Measurements from ENCODE around the gene ANKRD33B. TPM values are rescaled to one million over a fixed set of nuclear protein-coding genes. Genes with fewer than 3 reads are reported as not detected.
A peak's percentile ranks its signal among the peaks of the same experiment; 100 is the strongest.

ANKRD33B gene
- total RNA-seq, 3 donors from 2014 or later (not counting 1 experiment from before 2014, with no cell fraction given) = 2.4 to 4.3 (median 3.9) TPM

DNA sequence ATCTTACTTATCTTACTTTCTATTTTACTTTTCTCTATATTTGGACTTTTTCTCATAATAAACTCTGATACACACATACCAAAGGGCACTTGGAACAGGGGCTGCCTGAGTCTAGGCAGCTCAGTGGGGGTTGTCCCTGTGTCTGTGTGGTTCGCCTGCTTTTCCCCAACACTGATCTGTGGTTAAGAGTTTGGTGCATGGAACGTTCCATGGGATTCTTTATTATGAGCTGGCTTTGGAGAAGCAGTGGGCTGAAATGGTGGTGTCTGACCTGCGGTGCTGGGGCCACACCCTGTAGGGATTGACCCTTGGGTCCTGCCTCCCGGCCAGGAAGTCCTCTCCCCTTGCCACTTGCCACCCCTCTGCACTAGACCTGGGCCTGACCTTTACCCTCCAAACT is 47.4 kb downstream of the ANKRD33B start:
- H3K4me3 Mint-ChIP-seq = no peak overlapping the region
- H3K27me3 ChIP-seq (ENCODE audit: control insufficient read depth, insufficient read depth, low read length) = no peaks in the 10 kb centered on the region
- no peak overlapping the region for H3K27ac Mint-ChIP-seq
- no peaks in the 10 kb centered on the region for H3K9me3 Mint-ChIP-seq
- 85% methylated on average over 4 of the region's 4 CpGs for WGBS (ENCODE audit: insufficient coverage)
- H3K36me3 ChIP-seq (ENCODE audit: control insufficient read depth, insufficient read depth, low read length) = no peaks in the 10 kb centered on the region
- peaks cover 16% of the 10 kb centered on the region in 2 donors for H3K4me1 Mint-ChIP-seq
- H3K36me3 Mint-ChIP-seq = no peaks in the 10 kb centered on the region
- DNase-seq = no peak
- TF ChIP-seq CTCF (IDR thresholded peaks at IDR 0.05) = no peak
- intact Hi-C loops (cut with micrococcal nuclease) = no loop called here
- no peak overlapping the region for H3K27ac ChIP-seq (ENCODE audit: low read length)
- no peak overlapping the region for H3K4me3 ChIP-seq (ENCODE audit: low read length)
- peaks cover 17% of the 10 kb centered on the region for H3K4me1 ChIP-seq (ENCODE audit: control insufficient read depth, insufficient read depth, low read length)
- no peaks in the 10 kb centered on the region for H3K27me3 Mint-ChIP-seq (ENCODE audit: low read depth in 2 of 2)
- no peaks in the 10 kb centered on the region for H3K9me3 ChIP-seq (ENCODE audit: control insufficient read depth, insufficient read depth, low read length)
- ATAC-seq = no peak

- no peaks in the 10 kb centered on the region for H3K9me3 Mint-ChIP-seq
- peaks cover 11% of the 10 kb centered on the region in 2 donors for H3K4me1 Mint-ChIP-seq
- H3K27me3 Mint-ChIP-seq (ENCODE audit: low read depth in 2 of 2) = no peaks in the 10 kb centered on the region
- H3K4me3 ChIP-seq (ENCODE audit: low read length) = no peak overlapping the region
- H3K27ac Mint-ChIP-seq = no peak overlapping the region
- ATAC-seq (no peak), DNase-seq (no peak)
- WGBS (ENCODE audit: insufficient coverage) = 85% methylated on average over 5 of the region's 5 CpGs
- H3K36me3 ChIP-seq (ENCODE audit: control insufficient read depth, insufficient read depth, low read length) = no peaks in the 10 kb centered on the region
- no peaks in the 10 kb centered on the region for H3K9me3 ChIP-seq (ENCODE audit: control insufficient read depth, insufficient read depth, low read length)
- intact Hi-C loops (cut with micrococcal nuclease) = no loop called here
- H3K27ac ChIP-seq (ENCODE audit: low read length) = no peak overlapping the region
- peaks cover 13% of the 10 kb centered on the region for H3K4me1 ChIP-seq (ENCODE audit: control insufficient read depth, insufficient read depth, low read length)
- H3K36me3 Mint-ChIP-seq = no peaks in the 10 kb centered on the region
- no peak for TF ChIP-seq CTCF (IDR thresholded peaks at IDR 0.05)
- H3K4me3 Mint-ChIP-seq = no peak overlapping the region
- no peaks in the 10 kb centered on the region for H3K27me3 ChIP-seq (ENCODE audit: control insufficient read depth, insufficient read depth, low read length)
Measured at GRCh38 chr5:10612251-10612650, 48.4 kb downstream of the ANKRD33B start.

DNA sequence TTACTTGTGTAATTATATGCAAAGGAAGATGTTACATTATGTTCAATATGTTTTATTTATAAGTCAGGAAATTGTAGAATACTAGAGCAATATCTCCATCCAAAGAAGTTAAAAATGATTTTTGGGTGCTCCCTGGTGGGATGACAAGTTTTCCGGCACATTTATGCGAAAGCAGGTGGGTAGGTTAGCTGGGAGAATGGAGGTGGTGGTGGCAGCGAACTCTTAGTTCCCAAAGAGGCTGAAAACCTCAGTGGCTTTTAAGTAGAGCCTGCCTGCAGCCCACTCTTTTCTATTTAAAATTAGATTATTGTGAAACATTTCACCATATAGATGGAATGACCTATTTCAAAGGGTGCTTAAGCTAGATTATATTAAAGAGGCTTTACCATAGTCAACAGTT is 51.8 kb downstream of the ANKRD33B start:
- Mint-ChIP-seq H3K27me3 (ENCODE audit: low read depth in 2 of 2) (no peaks in the 10 kb centered on the region), H3K4me1 (peaks cover 0 to 4% of the 10 kb centered on the region in 2 donors), H3K27ac (no peak overlapping the region), H3K4me3 (no peak overlapping the region), H3K9me3 (no peaks in the 10 kb centered on the region), H3K36me3 (no peaks in the 10 kb centered on the region)
- TF ChIP-seq CTCF (IDR thresholded peaks at IDR 0.05) = no peak
- Histone ChIP-seq H3K27ac (ENCODE audit: low read length) (no peak overlapping the region), H3K4me3 (ENCODE audit: low read length) (no peak overlapping the region), H3K4me1 (ENCODE audit: control insufficient read depth, insufficient read depth, low read length) (no peaks in the 10 kb centered on the region), H3K36me3 (ENCODE audit: control insufficient read depth, insufficient read depth, low read length) (no peaks in the 10 kb centered on the region), H3K9me3 (ENCODE audit: control insufficient read depth, insufficient read depth, low read length) (no peaks in the 10 kb centered on the region), H3K27me3 (ENCODE audit: control insufficient read depth, insufficient read depth, low read length) (no peaks in the 10 kb centered on the region)
- ATAC-seq = no peak
- intact Hi-C loops (cut with micrococcal nuclease) = no loop called here
- 100% methylated on average over 3 of the region's 3 CpGs for WGBS (ENCODE audit: insufficient coverage)
- DNase-seq = no peak

GRCh38 chr5:10617103-10617502 is 53.2 kb downstream of the ANKRD33B start:
- DNase-seq = no peak
- Mint-ChIP-seq H3K27me3 (ENCODE audit: low read depth in 2 of 2) (no peaks in the 10 kb centered on the region), H3K36me3 (no peaks in the 10 kb centered on the region), H3K9me3 (no peaks in the 10 kb centered on the region), H3K4me3 (no peak overlapping the region), H3K4me1 (peaks cover 9 to 13% of the 10 kb centered on the region in 2 donors), H3K27ac (peak overlapping the region in 1 of 2 donors; percentile 43)
- H3K4me3 ChIP-seq (ENCODE audit: low read length) = no peak overlapping the region
- H3K27ac ChIP-seq (ENCODE audit: low read length) = no peak overlapping the region
- intact Hi-C loops (cut with micrococcal nuclease) = no loop called here
- 92% methylated on average over 8 of the region's 10 CpGs for WGBS (ENCODE audit: insufficient coverage)
- ATAC-seq = no peak
- TF ChIP-seq CTCF (IDR thresholded peaks at IDR 0.05) = no peak
- no peaks in the 10 kb centered on the region for H3K27me3 ChIP-seq (ENCODE audit: control insufficient read depth, insufficient read depth, low read length)
- H3K4me1 ChIP-seq (ENCODE audit: control insufficient read depth, insufficient read depth, low read length) = no peaks in the 10 kb centered on the region
- H3K36me3 ChIP-seq (ENCODE audit: control insufficient read depth, insufficient read depth, low read length) = no peaks in the 10 kb centered on the region
- no peaks in the 10 kb centered on the region for H3K9me3 ChIP-seq (ENCODE audit: control insufficient read depth, insufficient read depth, low read length)
